ENCODE data around the gene PTH2. TPM values are rescaled to one million over a fixed set of nuclear protein-coding genes. Genes with fewer than 3 reads are reported as not detected.
A peak's percentile ranks its signal among the peaks of the same experiment; 100 is the strongest.

PTH2 gene
- polyA plus RNA-seq, 3 donors, result not detected

DNA sequence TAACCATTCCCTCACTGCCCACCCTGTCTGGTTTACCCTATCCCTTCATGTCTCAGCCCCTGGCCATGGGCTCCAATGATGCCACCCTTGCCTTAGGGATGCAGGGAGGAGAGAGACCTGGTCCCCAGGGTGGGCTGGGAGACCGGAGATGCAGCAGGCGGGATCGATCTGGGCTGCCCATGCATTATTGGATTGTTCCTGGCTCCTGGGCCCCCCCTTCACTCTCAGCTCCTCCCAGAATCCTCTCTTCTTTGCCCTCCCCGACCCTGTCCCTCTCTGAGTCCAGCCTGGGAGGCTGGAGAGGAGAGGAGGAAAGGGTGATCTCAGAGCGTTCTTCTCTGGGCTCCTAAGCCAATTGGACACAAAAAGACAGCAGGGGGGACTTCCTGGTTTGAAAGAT is 29.4 kb downstream of the PTH2 start:
- Histone ChIP-seq H2AFZ (ENCODE audit: insufficient read depth, low read depth, low read length, poor library complexity, severe bottlenecking) (no peak overlapping the region), H3K4me1 (ENCODE audit: control insufficient read depth in 1 of 2, insufficient read depth in 2 of 2, low read length in 2 of 2) (no peaks in the 10 kb centered on the region), H3K79me2 (ENCODE audit: insufficient read depth, low read length) (no peaks in the 10 kb centered on the region), H3K9me3 (replicated peaks in 1 of 2; ENCODE audit: control insufficient read depth in 1 of 2, insufficient read depth in 1 of 2, low read length in 2 of 2) (no peaks in the 10 kb centered on the region), H3K9ac (ENCODE audit: insufficient read depth, low read length, poor library complexity, severe bottlenecking) (no peak overlapping the region), H3K27me3 (ENCODE audit: control insufficient read depth in 2 of 2, insufficient read depth in 2 of 2, low read length in 2 of 2) (no peaks in the 10 kb centered on the region), H3K4me3 (replicated peaks in 1 of 3; ENCODE audit: low read depth in 2 of 3, low read length in 3 of 3) (no peak overlapping the region), H3K27ac (ENCODE audit: low read depth in 1 of 2, low read length in 2 of 2) (no peak overlapping the region), H3K4me2 (replicated peaks; ENCODE audit: extremely low read depth, low read length, poor library complexity, severe bottlenecking) (no peak overlapping the region), H4K20me1 (ENCODE audit: insufficient read depth, low read length) (no peaks in the 10 kb centered on the region), H3K36me3 (replicated peaks in 1 of 2; ENCODE audit: control insufficient read depth in 1 of 2, insufficient read depth in 2 of 2, low read length in 2 of 2) (no peaks in the 10 kb centered on the region)
- no peaks in the 10 kb centered on the region for H3K36me3 Mint-ChIP-seq
- H3K4me1 Mint-ChIP-seq, result peaks cover 9% of the 10 kb centered on the region
- peaks cover 0 to 3% (median 0%) of the 10 kb centered on the region in 7 donors for H3K9me3 Mint-ChIP-seq
- intact Hi-C loops (cut with micrococcal nuclease), result loop anchor here in 1 of 2 donors (5.0 kb wide), 1 partner anchor 48 kb away; the partner anchor contains the start of gene SLC17A7
- H3K4me3 Mint-ChIP-seq, result no peak overlapping the region
- peaks cover 3 to 16% (median 8%) of the 10 kb centered on the region in 3 donors for H3K27me3 Mint-ChIP-seq (ENCODE audit: low read depth in 3 of 3)
- WGBS (ENCODE audit: insufficient coverage), result no CpG with 5 or more reads among the region's 5 CpGs
- DNase-seq, result no peak
- H3K27ac Mint-ChIP-seq, result no peak overlapping the region
- TF ChIP-seq, protein P1, sequence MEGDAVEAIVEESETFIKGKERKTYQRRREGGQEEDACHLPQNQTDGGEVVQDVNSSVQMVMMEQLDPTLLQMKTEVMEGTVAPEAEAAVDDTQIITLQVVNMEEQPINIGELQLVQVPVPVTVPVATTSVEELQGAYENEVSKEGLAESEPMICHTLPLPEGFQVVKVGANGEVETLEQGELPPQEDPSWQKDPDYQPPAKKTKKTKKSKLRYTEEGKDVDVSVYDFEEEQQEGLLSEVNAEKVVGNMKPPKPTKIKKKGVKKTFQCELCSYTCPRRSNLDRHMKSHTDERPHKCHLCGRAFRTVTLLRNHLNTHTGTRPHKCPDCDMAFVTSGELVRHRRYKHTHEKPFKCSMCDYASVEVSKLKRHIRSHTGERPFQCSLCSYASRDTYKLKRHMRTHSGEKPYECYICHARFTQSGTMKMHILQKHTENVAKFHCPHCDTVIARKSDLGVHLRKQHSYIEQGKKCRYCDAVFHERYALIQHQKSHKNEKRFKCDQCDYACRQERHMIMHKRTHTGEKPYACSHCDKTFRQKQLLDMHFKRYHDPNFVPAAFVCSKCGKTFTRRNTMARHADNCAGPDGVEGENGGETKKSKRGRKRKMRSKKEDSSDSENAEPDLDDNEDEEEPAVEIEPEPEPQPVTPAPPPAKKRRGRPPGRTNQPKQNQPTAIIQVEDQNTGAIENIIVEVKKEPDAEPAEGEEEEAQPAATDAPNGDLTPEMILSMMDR (IDR thresholded peaks at IDR 0.05), result no peak

DNA sequence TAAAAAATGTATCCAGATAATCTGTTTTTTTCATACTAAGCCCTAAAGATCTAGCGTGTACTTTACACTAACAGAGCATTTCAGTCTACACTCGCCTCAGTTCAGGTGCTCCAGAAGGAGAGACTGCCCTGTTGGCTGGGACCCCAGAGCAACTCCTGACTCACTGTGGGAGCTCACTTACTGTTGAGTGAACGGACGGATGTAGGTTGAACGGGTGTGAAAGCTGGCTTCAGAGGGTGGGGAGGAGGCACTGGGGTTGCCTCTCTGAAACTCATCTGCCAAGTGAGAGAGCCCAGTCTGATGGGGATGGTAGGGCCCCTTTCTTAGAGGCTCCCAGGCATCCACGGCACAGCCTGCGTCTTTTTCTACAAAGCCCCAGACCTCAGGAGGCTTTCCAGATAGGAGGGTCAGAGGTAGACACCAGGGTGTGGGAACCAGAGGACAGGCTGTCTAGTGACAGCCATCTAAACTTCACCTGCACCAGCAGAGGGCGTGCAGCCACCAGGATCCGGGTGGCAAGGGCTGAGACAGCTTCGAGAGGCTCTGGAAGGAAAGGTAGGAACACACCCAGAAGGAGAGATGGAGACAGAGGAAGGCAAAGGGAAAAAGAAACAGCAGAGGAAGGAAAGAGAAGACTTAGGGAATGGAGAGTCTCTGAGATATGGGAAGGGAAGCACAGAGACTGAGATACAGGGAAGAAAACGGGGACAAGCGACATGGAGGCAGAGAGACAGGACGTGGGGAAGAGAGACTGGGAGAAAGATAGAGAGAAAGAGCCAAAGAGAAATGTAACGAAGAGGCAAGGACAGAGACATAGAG is 31.5 kb downstream of the PTH2 start:
- Mint-ChIP-seq H3K4me3 (peak overlapping the region in 1 of 2 donors; percentile 24), H3K27ac (no peak overlapping the region), H3K36me3 (no peaks in the 10 kb centered on the region), H3K27me3 (ENCODE audit: low read depth in 3 of 3) (peaks cover 4 to 13% (median 13%) of the 10 kb centered on the region in 3 donors), H3K4me1 (peaks cover 19% of the 10 kb centered on the region), H3K9me3 (peaks cover 0 to 4% (median 0%) of the 10 kb centered on the region in 7 donors)
- DNase-seq, result peak; percentile 54 to 64 (median 58)
- WGBS (ENCODE audit: insufficient coverage), result 26% methylated on average over 10 of the region's 14 CpGs
- H3K4me2 ChIP-seq (replicated peaks; ENCODE audit: extremely low read depth, low read length, poor library complexity, severe bottlenecking), result no peak overlapping the region
- no peaks in the 10 kb centered on the region for H4K20me1 ChIP-seq (ENCODE audit: insufficient read depth, low read length)
- H3K9me3 ChIP-seq (replicated peaks in 1 of 2; ENCODE audit: control insufficient read depth in 1 of 2, insufficient read depth in 1 of 2, low read length in 2 of 2), result no peaks in the 10 kb centered on the region
- TF ChIP-seq, protein P1 (IDR thresholded peaks at IDR 0.05), result peak; percentile 89
- no peak overlapping the region for H2AFZ ChIP-seq (ENCODE audit: insufficient read depth, low read depth, low read length, poor library complexity, severe bottlenecking)
- intact Hi-C loops (cut with micrococcal nuclease), result loop anchor here (1.0 to 5.0 kb wide), 3 partner anchors 51 to 79 kb away; partner anchors contain the start of gene SLC17A7 (in 1 of the 2)
- H3K36me3 ChIP-seq (replicated peaks in 1 of 2; ENCODE audit: control insufficient read depth in 1 of 2, insufficient read depth in 2 of 2, low read length in 2 of 2), result no peaks in the 10 kb centered on the region
- H3K27me3 ChIP-seq (ENCODE audit: control insufficient read depth in 2 of 2, insufficient read depth in 2 of 2, low read length in 2 of 2), result no peaks in the 10 kb centered on the region
- peaks cover 3 to 5% of the 10 kb centered on the region in 2 donors for H3K4me1 ChIP-seq (ENCODE audit: control insufficient read depth in 1 of 2, insufficient read depth in 2 of 2, low read length in 2 of 2)
- H3K4me3 ChIP-seq (replicated peaks in 1 of 3; ENCODE audit: low read depth in 2 of 3, low read length in 3 of 3), result no peak overlapping the region
- H3K27ac ChIP-seq (ENCODE audit: low read depth in 1 of 2, low read length in 2 of 2), result no peak overlapping the region
- H3K9ac ChIP-seq (ENCODE audit: insufficient read depth, low read length, poor library complexity, severe bottlenecking), result no peak overlapping the region
- no peaks in the 10 kb centered on the region for H3K79me2 ChIP-seq (ENCODE audit: insufficient read depth, low read length)
